ENCODE data around the gene ARMC6. TPM values are rescaled to one million over a fixed set of nuclear protein-coding genes. Genes with fewer than 3 reads are reported as not detected.

ARMC6 gene
- total RNA-seq, 4 donors from 2014 or later: 11.3 to 41.0 (median 21.9) TPM

GRCh38 chr19:18996351-18996750 is 37.1 kb upstream of the ARMC6 start:
- DNase-seq (ENCODE audit: low spot score in 2 of 2): no peak
- intact Hi-C loops (cut with DNase I; ENCODE audit: low total_unique reads): no loop called here
- 92 to 96% methylated on average over 10 of the region's 10 CpGs for WGBS, 2 donors
- TF ChIP-seq CTCF (IDR thresholded peaks at IDR 0.05) (no peak), POLR2A (IDR thresholded peaks at IDR 0.05) (no peak)
- H3K4me3 ChIP-seq (ENCODE audit: low read depth, poor library complexity, severe bottlenecking): no peak overlapping the region

- DNase-seq (ENCODE audit: low spot score in 2 of 2): no peak
- H3K4me3 ChIP-seq (ENCODE audit: low read depth, poor library complexity, severe bottlenecking): no peak overlapping the region
- TF ChIP-seq POLR2A (IDR thresholded peaks at IDR 0.05) (no peak), CTCF (IDR thresholded peaks at IDR 0.05) (no peak)
- 84% methylated on average over 6 of the region's 6 CpGs for WGBS, 2 donors
- intact Hi-C loops (cut with DNase I; ENCODE audit: low total_unique reads): no loop called here
These were observed 36.5 kb upstream of the ARMC6 start for GRCh38 chr19:18996796-18997394.

GRCh38 chr19:18998276-18998675 is 35.1 kb upstream of the ARMC6 start:
- TF ChIP-seq POLR2A (IDR thresholded peaks at IDR 0.05) (no peak), CTCF (IDR thresholded peaks at IDR 0.05) (no peak)

GRCh38 chr19:18999016-18999758 is 34.2 kb upstream of the ARMC6 start:
- DNase-seq (ENCODE audit: low spot score in 2 of 2): no peak
- TF ChIP-seq CTCF (IDR thresholded peaks at IDR 0.05) (no peak), POLR2A (IDR thresholded peaks at IDR 0.05) (no peak)
- 57 to 68% methylated on average over 14 of the region's 14 CpGs for WGBS, 2 donors
- H3K4me3 ChIP-seq (ENCODE audit: low read depth, poor library complexity, severe bottlenecking): no peak overlapping the region
- intact Hi-C loops (cut with DNase I; ENCODE audit: low total_unique reads): no loop called here

More at GRCh38 chr19:18998276-18998675, 35.1 kb upstream of the ARMC6 start:
- no peak for DNase-seq (ENCODE audit: low spot score in 2 of 2)
- 82 to 85% methylated on average over 8 of the region's 8 CpGs for WGBS, 2 donors
- intact Hi-C loops (cut with DNase I; ENCODE audit: low total_unique reads): no loop called here
- no peak overlapping the region for H3K4me3 ChIP-seq (ENCODE audit: low read depth, poor library complexity, severe bottlenecking)

GRCh38 chr19:18999896-19000620 is 33.3 kb upstream of the ARMC6 start:
- intact Hi-C loops (cut with DNase I; ENCODE audit: low total_unique reads): no loop called here

More at GRCh38 chr19:18999896-19000620, 33.3 kb upstream of the ARMC6 start:
- no peak for TF ChIP-seq POLR2A (IDR thresholded peaks at IDR 0.05)
- TF ChIP-seq CTCF (IDR thresholded peaks at IDR 0.05): no peak
- no peak overlapping the region for H3K4me3 ChIP-seq (ENCODE audit: low read depth, poor library complexity, severe bottlenecking)
- no peak for DNase-seq (ENCODE audit: low spot score in 2 of 2)
- 87 to 93% methylated on average over 11 of the region's 11 CpGs for WGBS, 2 donors
